H9 (cell line): Measurements from ENCODE around the gene BMPR1A. TPM values are rescaled to one million over a fixed set of nuclear protein-coding genes. Genes with fewer than 3 reads are reported as not detected.

Experiments used
- DNase-seq: peaks from one replicate; pipeline ENCODE4 v3.0.0-alpha.2; 2017
- H2AFZ ChIP-seq: one replicate; pipeline ENCODE4 v1.6.1; 2013; ENCODE audit warnings: mild to moderate bottlenecking, low read length, control low read depth, moderate library complexity
- H2AK5ac ChIP-seq: 2 replicates; pipeline ENCODE4 v1.6.1; 2013; ENCODE audit warnings: low read length, control low read depth, mixed read lengths; ENCODE audit not compliant: insufficient read length
- H2BK120ac ChIP-seq: one replicate; pipeline ENCODE4 v1.6.1; 2013; ENCODE audit warnings: low read depth, mild to moderate bottlenecking, low read length, control low read depth, inconsistent platforms; ENCODE audit not compliant: poor library complexity, severe bottlenecking
- H2BK12ac ChIP-seq: 2 replicates; pipeline ENCODE4 v1.6.1; 2013; ENCODE audit warnings: low read length, control low read depth, mixed read lengths, low read depth; ENCODE audit not compliant: insufficient read length
- H2BK15ac ChIP-seq: 2 replicates; pipeline ENCODE4 v1.6.1; 2013; ENCODE audit warnings: low read depth, low read length, control low read depth
- H2BK20ac ChIP-seq: one replicate; pipeline ENCODE4 v1.6.1; 2013; ENCODE audit warnings: low read depth, mild to moderate bottlenecking, low read length, control low read depth, inconsistent platforms; ENCODE audit not compliant: poor library complexity, severe bottlenecking
- H2BK5ac ChIP-seq: 2 replicates; pipeline ENCODE4 v1.6.1; 2013; ENCODE audit warnings: low read length, control low read depth, mixed read lengths; ENCODE audit not compliant: insufficient read length
- H3K14ac ChIP-seq: 2 replicates; pipeline ENCODE4 v1.6.1; 2013; ENCODE audit warnings: low read length, control low read depth; ENCODE audit not compliant: insufficient read depth
- H3K18ac ChIP-seq: 2 replicates; pipeline ENCODE4 v1.6.1; 2013; ENCODE audit warnings: low read depth, mild to moderate bottlenecking, mixed read lengths, low read length, control low read depth; ENCODE audit not compliant: insufficient read length
- H3K23ac ChIP-seq: 2 replicates; pipeline ENCODE4 v1.6.1; 2013; ENCODE audit warnings: low read length, control low read depth, mixed read lengths, low read depth; ENCODE audit not compliant: insufficient read length
- H3K23me2 ChIP-seq: 2 replicates; pipeline ENCODE4 v1.6.1; 2013; ENCODE audit warnings: low read depth, mild to moderate bottlenecking, mixed read lengths, low read length, control low read depth; ENCODE audit not compliant: insufficient read length, poor library complexity, severe bottlenecking
- H3K27ac ChIP-seq: 2 replicates; pipeline ENCODE4 v1.5.1; 2013; ENCODE audit warnings: low read length, control low read depth, mixed read lengths, low read depth; ENCODE audit not compliant: insufficient read length
- H3K27me3 ChIP-seq: 2 replicates; pipeline ENCODE4 v1.6.1; 2013; ENCODE audit warnings: low read length, control low read depth, inconsistent platforms; ENCODE audit not compliant: insufficient read depth
- H3K4ac ChIP-seq: 2 replicates; pipeline ENCODE4 v1.6.1; 2013; ENCODE audit warnings: low read depth, mild to moderate bottlenecking, control low read depth, inconsistent platforms, low read length, moderate library complexity
- H3K4me1 ChIP-seq: 2 replicates; pipeline ENCODE4 v1.6.1; 2013; ENCODE audit warnings: low read length, control low read depth, inconsistent platforms; ENCODE audit not compliant: insufficient read depth
- H3K4me2 ChIP-seq: 2 replicates; pipeline ENCODE4 v1.6.1; 2013; ENCODE audit warnings: low read length, control low read depth, mixed read lengths; ENCODE audit not compliant: insufficient read length, insufficient read depth
- H3K56ac ChIP-seq: 2 replicates; pipeline ENCODE4 v1.6.1; 2013; ENCODE audit warnings: low read depth, mild to moderate bottlenecking, mixed read lengths, low read length, control low read depth; ENCODE audit not compliant: insufficient read length
- H3K79me1 ChIP-seq: 2 replicates; pipeline ENCODE4 v1.6.1; 2013; ENCODE audit warnings: low read depth, mild to moderate bottlenecking, moderate library complexity, low read length, control low read depth, inconsistent platforms; ENCODE audit not compliant: insufficient read depth, poor library complexity, severe bottlenecking
- H3K79me2 ChIP-seq: 2 replicates; pipeline ENCODE4 v1.6.1; 2013; ENCODE audit warnings: low read length, control low read depth, inconsistent platforms; ENCODE audit not compliant: insufficient read depth
- H3K9ac ChIP-seq: 2 replicates; pipeline ENCODE4 v1.6.1; 2013; ENCODE audit warnings: low read length, control low read depth, mixed read lengths; ENCODE audit not compliant: insufficient read length; ENCODE audit errors: extremely low read depth
- H3K9me3 ChIP-seq: one replicate; pipeline ENCODE4 v1.6.1; 2013; ENCODE audit warnings: low read depth, low read length, inconsistent platforms; ENCODE audit not compliant: control insufficient read depth
- H3T11ph ChIP-seq: one replicate; pipeline ENCODE4 v1.6.1; 2013; ENCODE audit warnings: mild to moderate bottlenecking, low read length, control low read depth, inconsistent platforms
- H4K20me1 ChIP-seq: one replicate; pipeline ENCODE4 v1.6.1; 2013; ENCODE audit not compliant: control insufficient read depth, insufficient read length, insufficient read depth
- H4K5ac ChIP-seq: 2 replicates; pipeline ENCODE4 v1.6.1; 2013; ENCODE audit warnings: low read depth, mild to moderate bottlenecking, mixed read lengths, low read length, control low read depth; ENCODE audit not compliant: insufficient read length
- H4K8ac ChIP-seq: replicated peaks from 2 replicates; pipeline ENCODE4 v1.6.1; 2013; ENCODE audit warnings: low read length, control low read depth, mixed read lengths, low read depth; ENCODE audit not compliant: insufficient read length
- H4K91ac ChIP-seq: 2 replicates; pipeline ENCODE4 v1.6.1; 2013; ENCODE audit warnings: low read depth, mild to moderate bottlenecking, moderate library complexity, mixed read lengths, low read length, control low read depth; ENCODE audit not compliant: insufficient read length
- H3K27ac Mint-ChIP-seq, 3 experiments: 2 replicates in 2 of 3; 3 replicates in 1 of 3; pipeline ENCODE4 v1.8.0; 2020 to 2021; ENCODE audit warnings: mixed read lengths in 3 of 3, mild to moderate bottlenecking in 1 of 3, moderate library complexity in 1 of 3
- H3K27me3 Mint-ChIP-seq: 2 replicates; pipeline ENCODE4 v1.8.0; 2021; ENCODE audit warnings: low read depth, mild to moderate bottlenecking, moderate library complexity, mixed read lengths
- H3K36me3 Mint-ChIP-seq, 3 experiments: 2 replicates in 2 of 3; 3 replicates in 1 of 3; pipeline ENCODE4 v1.8.0; 2020 to 2021; ENCODE audit warnings: low read depth in 3 of 3, mixed read lengths in 3 of 3; ENCODE audit not compliant: insufficient read depth in 1 of 3
- H3K4me1 Mint-ChIP-seq, 2 experiments: 2 replicates each; pipeline ENCODE4 v1.8.0; 2020; ENCODE audit warnings: mixed read lengths in 2 of 2
- H3K4me3 Mint-ChIP-seq, 2 experiments: 2 replicates in 1 of 2; 3 replicates in 1 of 2; pipeline ENCODE4 v1.8.0; 2020 to 2021; ENCODE audit warnings: mild to moderate bottlenecking in 2 of 2, mixed read lengths in 2 of 2, moderate library complexity in 1 of 2
- H3K9me3 Mint-ChIP-seq, 2 experiments: 2 replicates in 1 of 2; 3 replicates in 1 of 2; pipeline ENCODE4 v1.8.0; 2020; ENCODE audit warnings: mild to moderate bottlenecking in 2 of 2, mixed read lengths in 2 of 2, moderate library complexity in 1 of 2
- CTCF ChIP-seq: fragments of 200-600 bp; sonication (generic); conservative IDR thresholded peaks from 3 replicates; pipeline ENCODE4 v1.8.0; 2021; ENCODE audit warnings: antibody characterized with exemption, mild to moderate bottlenecking
- WGBS: extraction: QIAGEN DNeasy Blood & Tissue Kit; methylation state at CpG from one replicate; pipeline ENCODE4 v1.1.7; 2013; ENCODE audit warnings: missing lambda C conversion rate, low lambda C conversion rate, mixed read lengths; ENCODE audit not compliant: insufficient read length; ENCODE audit errors: extremely low coverage; 5-methylcytosine and 5-hydroxymethylcytosine counted together
- total RNA-seq: library from RNA; stranded (reverse); gene quantifications from 2 replicates; pipeline ENCODE4 v1.2.1, GENCODE V29; 2021

Gene BMPR1A
- total RNA-seq, 1 experiment from 2014 or later = 138 TPM

GRCh38 chr10:86904600-86904999, 148.2 kb downstream of the BMPR1A start:
- Histone ChIP-seq H2BK15ac (no peak overlapping the region), H4K8ac (no peak overlapping the region), H2BK20ac (no peak overlapping the region), H2BK120ac (no peak overlapping the region), H3K9me3 (no peaks in the 10 kb centered on the region), H3K23me2 (no peaks in the 10 kb centered on the region), H3K18ac (no peak overlapping the region), H2BK12ac (no peak overlapping the region), H3K79me1 (no peaks in the 10 kb centered on the region), H3K9ac (no peak overlapping the region), H2AK5ac (no peak overlapping the region), H3K14ac (no peak overlapping the region), H3K4ac (no peak overlapping the region), H4K91ac (no peak overlapping the region), H3K4me2 (no peak overlapping the region), H4K20me1 (no peaks in the 10 kb centered on the region), H2BK5ac (no peak overlapping the region), H3K79me2 (0 out of 2 replicates have a peak, but pooled peaks cover 2% of the 10 kb centered on the region), H3T11ph (no peak overlapping the region), H3K4me1 (no peaks in the 10 kb centered on the region), H2AFZ (no peak overlapping the region), H3K27me3 (no peaks in the 10 kb centered on the region), H4K5ac (no peak overlapping the region), H3K27ac (no peak overlapping the region), H3K23ac (no peak overlapping the region), H3K56ac (no peak overlapping the region)
- no CpG with 5 or more reads among the region's 2 CpGs for WGBS
- Mint-ChIP-seq H3K9me3 (no peaks in the 10 kb centered on the region), H3K4me3 (no peak overlapping the region), H3K36me3 (peaks cover 49 to 90% (median 84%) of the 10 kb centered on the region in 3 experiments; a peak in 6 of 7 replicates), H3K27ac (no peak overlapping the region), H3K27me3 (no peaks in the 10 kb centered on the region), H3K4me1 (peaks cover 3% of the 10 kb centered on the region in 2 experiments)
- TF ChIP-seq CTCF = no peak
- no peak for DNase-seq
